ENCODE results near the gene F2R.
"Not testable (repeated sequence)": the region's sequence is repeated elsewhere in the genome, so short reads cannot be mapped to it uniquely, and the experiment has no call there.

The F2R gene

GRCh38 chr5:76761118-76761517, 45.2 kb downstream of the F2R start:
- DNase-seq, result not testable (repeated sequence)

DNA sequence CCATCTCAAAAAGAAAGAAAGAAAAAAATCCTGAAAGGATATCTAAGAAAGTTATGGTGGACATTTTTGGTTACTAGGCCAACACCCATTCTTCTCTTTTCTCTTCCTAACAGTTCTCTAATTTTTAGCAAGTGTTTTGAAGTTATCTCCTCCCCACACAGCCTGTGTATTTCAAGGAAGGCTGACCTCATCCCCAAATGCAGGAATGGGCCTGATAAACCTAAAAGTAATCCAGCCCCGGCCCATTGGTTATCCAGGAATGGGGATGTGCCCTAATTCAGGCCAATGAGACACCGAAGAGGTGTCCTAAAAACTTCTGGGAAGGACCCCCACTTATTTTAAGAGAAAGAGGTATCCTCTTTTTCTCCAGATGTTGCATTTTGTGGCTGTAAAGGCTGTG, 46.6 kb downstream of the F2R start:
- DNase-seq, result no peak

- DNase-seq, result peak; percentile 39
Measured at GRCh38 chr5:76763136-76763535, 47.2 kb downstream of the F2R start.

DNA sequence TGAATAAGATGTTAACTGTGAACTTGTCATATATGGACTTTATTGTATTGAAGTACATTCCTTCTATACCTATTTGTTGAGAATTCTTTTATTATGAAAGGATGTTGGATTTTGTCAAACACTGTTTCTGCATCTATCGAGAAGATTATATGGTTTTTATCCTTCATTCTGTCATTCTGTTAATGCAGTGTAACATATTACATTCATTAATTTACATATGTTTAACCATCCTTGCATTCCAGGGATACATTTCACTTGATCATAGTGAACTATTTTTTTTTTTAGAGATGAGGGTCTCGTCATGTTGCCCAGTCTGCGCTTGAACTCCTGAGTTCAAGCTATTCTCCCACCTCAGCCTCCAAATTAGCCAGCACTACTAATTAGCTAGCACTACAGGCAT, 48.4 kb downstream of the F2R start:
- DNase-seq, result no peak

DNA sequence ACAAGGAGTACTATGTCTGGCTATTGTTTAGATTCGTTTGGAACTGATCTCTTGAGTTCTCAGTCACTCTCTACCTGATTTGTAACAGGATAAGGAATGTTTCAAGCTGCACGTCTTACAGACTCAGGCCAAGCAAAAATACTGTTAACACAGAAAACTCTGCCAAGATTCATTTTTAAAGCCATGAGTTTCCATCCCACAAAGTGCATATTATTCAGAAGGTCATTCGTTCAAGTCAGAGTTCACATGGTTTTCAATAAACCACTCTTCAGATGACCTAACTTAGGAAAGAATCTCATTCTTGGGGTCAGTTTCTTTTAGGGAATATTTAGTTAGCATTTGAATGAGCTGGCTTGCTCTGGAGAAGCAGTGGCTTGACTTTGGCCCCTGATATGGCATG, 49.3 kb downstream of the F2R start:
- no peak for DNase-seq

DNA sequence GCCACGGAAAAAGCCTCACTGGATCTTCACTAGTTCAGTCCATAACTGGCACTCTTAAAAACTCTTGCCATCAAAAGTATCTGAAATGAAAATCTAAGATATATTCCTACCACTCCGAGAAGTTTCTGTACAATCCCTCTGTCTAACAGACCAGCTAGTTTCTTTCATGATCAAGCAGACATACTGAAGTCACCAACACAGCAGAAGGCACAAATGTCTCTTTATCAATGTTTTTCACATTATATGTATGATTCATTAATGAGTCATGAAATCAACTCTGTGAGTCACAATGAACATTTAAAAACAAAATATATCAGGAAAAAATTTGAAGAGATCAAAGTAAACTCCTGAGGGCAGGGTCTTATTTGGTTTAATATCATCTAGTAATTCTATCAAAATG, 50.8 kb downstream of the F2R start:
- no peak for DNase-seq

GRCh38 chr5:76771041-76771440, 55.1 kb downstream of the F2R start:
- DNase-seq, result not testable (repeated sequence)

- DNase-seq, result no peak
Measured at GRCh38 chr5:76771705-76772405, 55.9 kb downstream of the F2R start.

- DNase-seq, result no peak
Measured at GRCh38 chr5:76775921-76776320, 60.0 kb downstream of the F2R start.

DNA sequence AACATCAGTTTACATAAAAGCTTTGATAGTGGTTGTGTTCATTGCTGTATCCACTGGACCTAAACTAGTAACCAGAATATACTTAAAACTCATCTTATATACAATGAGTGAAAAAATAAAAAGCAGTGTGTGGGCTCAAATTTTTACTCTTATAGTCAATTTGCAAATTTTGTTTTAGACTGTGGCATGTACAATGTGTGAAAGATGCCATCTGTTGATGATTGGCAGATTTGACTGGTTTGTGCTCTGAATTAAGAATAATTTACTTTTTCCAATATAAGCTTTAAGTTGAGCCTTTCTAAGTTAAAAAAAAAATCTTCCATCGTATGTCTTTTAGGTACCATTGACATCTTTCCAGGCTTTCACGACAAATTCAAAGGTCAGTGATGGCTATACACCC, 60.5 kb downstream of the F2R start:
- DNase-seq, result no peak

- DNase-seq, result not testable (repeated sequence)
Measured at GRCh38 chr5:76780616-76781015, 64.7 kb downstream of the F2R start.

GRCh38 chr5:76781775-76782174, 65.8 kb downstream of the F2R start:
- no peak for DNase-seq

DNA sequence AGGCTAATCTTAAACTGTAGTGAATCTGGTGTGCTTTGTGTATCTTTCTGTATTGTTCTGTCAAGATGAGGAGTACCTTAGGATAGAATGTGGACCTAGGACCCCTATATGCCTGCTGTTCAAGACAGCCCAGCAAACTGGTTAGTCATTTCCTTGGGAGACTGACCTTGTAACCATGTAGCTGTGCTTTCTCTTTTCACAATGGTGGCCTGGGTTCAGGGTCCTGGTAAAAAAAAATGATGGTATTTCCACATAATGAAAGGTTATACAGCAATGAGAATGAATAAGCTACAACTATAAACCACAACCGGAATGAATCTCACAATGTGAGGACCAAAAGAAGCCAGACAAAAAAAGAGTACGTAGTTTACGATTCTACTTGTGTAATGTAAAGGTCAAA, 66.5 kb downstream of the F2R start:
- DNase-seq, result no peak

Measured in CD4-positive, alpha-beta T cell treated with Interleukin-17A for 1 hour (primary cell).